Liver (tissue), 9 donors: ENCODE data around the gene UCKL1. TPM values are rescaled to one million over a fixed set of nuclear protein-coding genes. Genes with fewer than 3 reads are reported as not detected.

Experiments
- DNase-seq: peaks from one replicate; pipeline ENCODE4 v3.0.0-alpha.2; 2017; ENCODE audit warnings: low spot score
- H3K27ac ChIP-seq, 2 donors: one replicate each; pipeline ENCODE4 v1.7.0; 2013; ENCODE audit warnings: inconsistent platforms in 2 of 2, low read length in 2 of 2, control low read depth in 1 of 2, low read depth in 1 of 2, mild to moderate bottlenecking in 1 of 2
- H3K27me3 ChIP-seq, 4 donors: one replicate each; pipeline versions ENCODE4 v1.6.1 to v1.7.0; 2013; ENCODE audit warnings: low read length in 3 of 4, inconsistent platforms in 1 of 4, mild to moderate bottlenecking in 1 of 4, moderate library complexity in 1 of 4; ENCODE audit not compliant: control insufficient read depth in 4 of 4, insufficient read depth in 4 of 4
- H3K36me3 ChIP-seq, 4 donors: one replicate each; pipeline versions ENCODE4 v1.6.1 to v1.7.0; 2013; ENCODE audit warnings: low read length in 3 of 4, mild to moderate bottlenecking in 3 of 4, low read depth in 1 of 4, moderate library complexity in 1 of 4; ENCODE audit not compliant: control insufficient read depth in 4 of 4, insufficient read depth in 3 of 4
- H3K4me1 ChIP-seq, 4 donors: one replicate each; pipeline versions ENCODE4 v1.6.1 to v1.7.0; 2013; ENCODE audit warnings: low read length in 3 of 4, mild to moderate bottlenecking in 3 of 4, moderate library complexity in 1 of 4; ENCODE audit not compliant: control insufficient read depth in 4 of 4, insufficient read depth in 4 of 4
- H3K4me3 ChIP-seq, 3 donors: one replicate each; pipeline versions ENCODE4 v1.6.1 to v1.7.0; 2013; ENCODE audit warnings: low read length in 3 of 3, control low read depth in 1 of 3, low read depth in 1 of 3, mild to moderate bottlenecking in 1 of 3
- H3K9ac ChIP-seq, 2 donors: one replicate each; pipeline ENCODE4 v1.7.0; 2013; ENCODE audit warnings: low read length in 2 of 2, mild to moderate bottlenecking in 2 of 2, moderate library complexity in 2 of 2, control low read depth in 1 of 2, low read depth in 1 of 2
- H3K9me3 ChIP-seq, 4 donors: one replicate each; pipeline versions ENCODE4 v1.6.1 to v1.7.0; 2013; ENCODE audit warnings: low read length in 3 of 4; ENCODE audit not compliant: control insufficient read depth in 4 of 4
- ATF3 ChIP-seq: IDR thresholded peaks from 2 replicates; pipeline ENCODE4 v1.6.1; 2016; ENCODE audit warnings: antibody characterized with exemption
- EGR1 ChIP-seq, 2 donors: IDR thresholded peaks; 2 replicates each; pipeline ENCODE4 v1.6.1; 2016 to 2018; ENCODE audit warnings: antibody characterized with exemption in 2 of 2, low read depth in 2 of 2
- FOXA1 ChIP-seq: IDR thresholded peaks from 2 replicates; pipeline ENCODE4 v1.6.1; 2016; ENCODE audit warnings: antibody characterized with exemption
- FOXA2 ChIP-seq: IDR thresholded peaks from 2 replicates; pipeline ENCODE4 v1.6.1; 2016; ENCODE audit warnings: antibody characterized with exemption
- HNF4A ChIP-seq, 2 donors: conservative IDR thresholded peaks; 2 replicates each; pipeline ENCODE4 v1.6.1; 2016; ENCODE audit warnings: antibody characterized with exemption in 2 of 2, mild to moderate bottlenecking in 2 of 2
- HNF4G ChIP-seq: IDR thresholded peaks from 2 replicates; pipeline ENCODE4 v1.6.1; 2016; ENCODE audit warnings: antibody characterized with exemption
- JUND ChIP-seq, 2 donors: IDR thresholded peaks; 2 replicates each; pipeline ENCODE4 v1.6.1; 2016; ENCODE audit warnings: antibody characterized with exemption in 2 of 2
- NR2F2 ChIP-seq: IDR thresholded peaks from 2 replicates; pipeline ENCODE4 v1.6.1; 2016; ENCODE audit warnings: antibody characterized with exemption
- RAD21 ChIP-seq, 2 donors: IDR thresholded peaks; 2 replicates each; pipeline ENCODE4 v1.6.1; 2016; ENCODE audit warnings: antibody characterized with exemption in 2 of 2, mild to moderate bottlenecking in 2 of 2
- RXRA ChIP-seq, 2 donors: IDR thresholded peaks; 2 replicates each; pipeline ENCODE4 v1.6.1; 2017 to 2018; ENCODE audit warnings: antibody characterized with exemption in 2 of 2, mild to moderate bottlenecking in 1 of 2
- SP1 ChIP-seq: IDR thresholded peaks from 2 replicates; pipeline ENCODE4 v1.6.1; 2018; ENCODE audit warnings: antibody characterized with exemption, mild to moderate bottlenecking
- TAF1 ChIP-seq: conservative IDR thresholded peaks from 2 replicates; pipeline ENCODE4 v1.6.1; 2016; ENCODE audit warnings: antibody characterized with exemption, mild to moderate bottlenecking
- YY1 ChIP-seq: IDR thresholded peaks from 2 replicates; pipeline ENCODE4 v1.6.1; 2016; ENCODE audit warnings: antibody characterized with exemption, mild to moderate bottlenecking
- WGBS: extraction: QIAGEN DNeasy Blood & Tissue Kit; methylation state at CpG from one replicate; pipeline ENCODE4 v1.1.7; 2013; 5-methylcytosine and 5-hydroxymethylcytosine counted together
- polyA plus RNA-seq, 2 donors: library from polyadenylated mRNA; stranded (reverse) in 1 of 2; unstranded in 1 of 2; fragments of 200-250 nt in 1 of 2; fragments of >200 nt in 1 of 2; fragmentation: Nextera tagmentation in 1 of 2; extraction: Ambion mirVana in 1 of 2; gene quantifications; one replicate each; pipeline versions ENCODE4 v1.2.1 to v1.2.3, GENCODE V29; 2013 to 2015
- total RNA-seq, 2 donors: library from RNA; depleted of rRNA; stranded (reverse); fragments of >200 nt; gene quantifications; one replicate each; pipeline ENCODE4 v1.2.3, GENCODE V29; 2014
- TF ChIP-seq, protein P1 (sequence below): IDR thresholded peaks from 2 replicates; pipeline ENCODE4 v1.6.1; 2016; ENCODE audit warnings: antibody characterized with exemption, mild to moderate bottlenecking
- TF ChIP-seq, protein P2 (sequence below): IDR thresholded peaks from 2 replicates; pipeline ENCODE4 v1.6.1; 2016; ENCODE audit warnings: antibody characterized with exemption
- TF ChIP-seq, protein P3 (sequence below): fragments of 150-350 bp; IDR thresholded peaks from 2 replicates; pipeline ENCODE4 v1.5.1; 2017; ENCODE audit warnings: improper control_type of control experiment, low read depth, low read length; ENCODE audit not compliant: missing input control
- TF ChIP-seq, protein P4 (sequence below): IDR thresholded peaks from 2 replicates; pipeline ENCODE4 v1.6.1; 2016; ENCODE audit warnings: antibody characterized with exemption
- donor health status: healthy.
- donor health status: healthy.
- donor health status: healthy.
- donor health status: healthy.
- donor health status: healthy.

Gene UCKL1
- total and polyA plus RNA-seq, 4 donors, result 16.4 to 20.4 (median 18.3) TPM

DNA sequence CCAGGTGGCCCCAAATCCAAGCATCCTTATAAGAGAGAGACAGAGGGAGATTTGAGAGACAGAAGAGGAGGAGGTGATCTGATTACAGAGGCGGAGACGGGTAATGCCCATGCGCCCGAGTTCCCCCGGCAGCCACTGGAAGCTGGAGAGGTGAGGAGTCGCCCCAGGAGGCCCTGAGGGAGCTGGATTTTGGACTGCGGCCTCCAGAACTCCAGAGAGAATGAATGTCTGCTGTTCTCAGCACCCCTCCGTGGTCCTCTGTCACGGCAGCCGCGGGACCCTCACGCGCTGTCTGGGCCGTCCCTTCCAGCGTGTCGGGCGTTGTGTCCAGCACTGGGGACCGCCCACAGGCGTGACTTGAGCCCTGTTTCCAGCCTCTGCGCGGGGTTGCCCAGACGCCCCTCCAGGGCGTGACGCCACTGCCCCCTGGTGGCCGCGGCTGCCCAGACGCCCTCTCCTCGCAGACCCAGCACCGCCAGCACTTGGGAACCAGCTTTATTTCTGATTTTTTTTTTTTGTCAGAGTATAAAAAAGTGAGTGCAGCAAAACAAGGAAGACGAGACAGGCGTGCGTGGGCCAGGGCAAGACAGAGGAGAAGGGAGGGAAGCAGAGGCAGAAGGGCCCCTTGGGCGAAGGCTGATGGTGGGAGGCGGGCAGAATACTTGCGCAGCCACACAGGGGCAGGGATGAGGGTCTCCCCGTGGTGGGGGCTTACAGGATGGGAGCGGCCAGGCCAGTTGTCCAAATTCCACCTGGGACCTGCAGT, 17.6 kb upstream of the UCKL1 start:
- peak; percentile 88 for DNase-seq
- H3K36me3 ChIP-seq, result no peaks in the 10 kb centered on the region
- WGBS, result 12% methylated on average over 37 of the region's 37 CpGs
- H3K27me3 ChIP-seq, result no peaks in the 10 kb centered on the region
- H3K4me1 ChIP-seq, result peaks cover 13 to 56% (median 36%) of the 10 kb centered on the region in 4 donors
- peak overlapping the region in 2 of 3 donors; percentile 30 to 40 for H3K4me3 ChIP-seq
- peak overlapping the region in 1 of 2 donors; percentile 28 for H3K9ac ChIP-seq
- no peaks in the 10 kb centered on the region for H3K9me3 ChIP-seq
- TF ChIP-seq FOXA2 (no peak), YY1 (no peak), NR2F2 (no peak), HNF4G (no peak), RAD21 (IDR thresholded peaks at IDR 0.05) (peak; percentile 94 to 97), TAF1 (no peak), HNF4A (conservative IDR thresholded peaks at IDR 0.05) (peak in 1 of 2 donors; percentile 16), SP1 (no peak), EGR1 (IDR thresholded peaks at IDR 0.05; ENCODE audit: low read depth in 2 of 2) (peak in 1 of 2 donors; percentile 14), FOXA1 (no peak), RXRA (IDR thresholded peaks at IDR 0.05) (no peak)
- TF ChIP-seq, protein P1, sequence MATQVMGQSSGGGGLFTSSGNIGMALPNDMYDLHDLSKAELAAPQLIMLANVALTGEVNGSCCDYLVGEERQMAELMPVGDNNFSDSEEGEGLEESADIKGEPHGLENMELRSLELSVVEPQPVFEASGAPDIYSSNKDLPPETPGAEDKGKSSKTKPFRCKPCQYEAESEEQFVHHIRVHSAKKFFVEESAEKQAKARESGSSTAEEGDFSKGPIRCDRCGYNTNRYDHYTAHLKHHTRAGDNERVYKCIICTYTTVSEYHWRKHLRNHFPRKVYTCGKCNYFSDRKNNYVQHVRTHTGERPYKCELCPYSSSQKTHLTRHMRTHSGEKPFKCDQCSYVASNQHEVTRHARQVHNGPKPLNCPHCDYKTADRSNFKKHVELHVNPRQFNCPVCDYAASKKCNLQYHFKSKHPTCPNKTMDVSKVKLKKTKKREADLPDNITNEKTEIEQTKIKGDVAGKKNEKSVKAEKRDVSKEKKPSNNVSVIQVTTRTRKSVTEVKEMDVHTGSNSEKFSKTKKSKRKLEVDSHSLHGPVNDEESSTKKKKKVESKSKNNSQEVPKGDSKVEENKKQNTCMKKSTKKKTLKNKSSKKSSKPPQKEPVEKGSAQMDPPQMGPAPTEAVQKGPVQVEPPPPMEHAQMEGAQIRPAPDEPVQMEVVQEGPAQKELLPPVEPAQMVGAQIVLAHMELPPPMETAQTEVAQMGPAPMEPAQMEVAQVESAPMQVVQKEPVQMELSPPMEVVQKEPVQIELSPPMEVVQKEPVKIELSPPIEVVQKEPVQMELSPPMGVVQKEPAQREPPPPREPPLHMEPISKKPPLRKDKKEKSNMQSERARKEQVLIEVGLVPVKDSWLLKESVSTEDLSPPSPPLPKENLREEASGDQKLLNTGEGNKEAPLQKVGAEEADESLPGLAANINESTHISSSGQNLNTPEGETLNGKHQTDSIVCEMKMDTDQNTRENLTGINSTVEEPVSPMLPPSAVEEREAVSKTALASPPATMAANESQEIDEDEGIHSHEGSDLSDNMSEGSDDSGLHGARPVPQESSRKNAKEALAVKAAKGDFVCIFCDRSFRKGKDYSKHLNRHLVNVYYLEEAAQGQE, result peak; percentile 31
- TF ChIP-seq, protein P2, sequence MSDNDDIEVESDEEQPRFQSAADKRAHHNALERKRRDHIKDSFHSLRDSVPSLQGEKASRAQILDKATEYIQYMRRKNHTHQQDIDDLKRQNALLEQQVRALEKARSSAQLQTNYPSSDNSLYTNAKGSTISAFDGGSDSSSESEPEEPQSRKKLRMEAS, result peak; percentile 25
- TF ChIP-seq, protein P3, sequence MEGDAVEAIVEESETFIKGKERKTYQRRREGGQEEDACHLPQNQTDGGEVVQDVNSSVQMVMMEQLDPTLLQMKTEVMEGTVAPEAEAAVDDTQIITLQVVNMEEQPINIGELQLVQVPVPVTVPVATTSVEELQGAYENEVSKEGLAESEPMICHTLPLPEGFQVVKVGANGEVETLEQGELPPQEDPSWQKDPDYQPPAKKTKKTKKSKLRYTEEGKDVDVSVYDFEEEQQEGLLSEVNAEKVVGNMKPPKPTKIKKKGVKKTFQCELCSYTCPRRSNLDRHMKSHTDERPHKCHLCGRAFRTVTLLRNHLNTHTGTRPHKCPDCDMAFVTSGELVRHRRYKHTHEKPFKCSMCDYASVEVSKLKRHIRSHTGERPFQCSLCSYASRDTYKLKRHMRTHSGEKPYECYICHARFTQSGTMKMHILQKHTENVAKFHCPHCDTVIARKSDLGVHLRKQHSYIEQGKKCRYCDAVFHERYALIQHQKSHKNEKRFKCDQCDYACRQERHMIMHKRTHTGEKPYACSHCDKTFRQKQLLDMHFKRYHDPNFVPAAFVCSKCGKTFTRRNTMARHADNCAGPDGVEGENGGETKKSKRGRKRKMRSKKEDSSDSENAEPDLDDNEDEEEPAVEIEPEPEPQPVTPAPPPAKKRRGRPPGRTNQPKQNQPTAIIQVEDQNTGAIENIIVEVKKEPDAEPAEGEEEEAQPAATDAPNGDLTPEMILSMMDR, result peak; percentile 97
- TF ChIP-seq, protein P4, sequence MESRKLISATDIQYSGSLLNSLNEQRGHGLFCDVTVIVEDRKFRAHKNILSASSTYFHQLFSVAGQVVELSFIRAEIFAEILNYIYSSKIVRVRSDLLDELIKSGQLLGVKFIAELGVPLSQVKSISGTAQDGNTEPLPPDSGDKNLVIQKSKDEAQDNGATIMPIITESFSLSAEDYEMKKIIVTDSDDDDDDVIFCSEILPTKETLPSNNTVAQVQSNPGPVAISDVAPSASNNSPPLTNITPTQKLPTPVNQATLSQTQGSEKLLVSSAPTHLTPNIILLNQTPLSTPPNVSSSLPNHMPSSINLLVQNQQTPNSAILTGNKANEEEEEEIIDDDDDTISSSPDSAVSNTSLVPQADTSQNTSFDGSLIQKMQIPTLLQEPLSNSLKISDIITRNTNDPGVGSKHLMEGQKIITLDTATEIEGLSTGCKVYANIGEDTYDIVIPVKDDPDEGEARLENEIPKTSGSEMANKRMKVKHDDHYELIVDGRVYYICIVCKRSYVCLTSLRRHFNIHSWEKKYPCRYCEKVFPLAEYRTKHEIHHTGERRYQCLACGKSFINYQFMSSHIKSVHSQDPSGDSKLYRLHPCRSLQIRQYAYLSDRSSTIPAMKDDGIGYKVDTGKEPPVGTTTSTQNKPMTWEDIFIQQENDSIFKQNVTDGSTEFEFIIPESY, result no peak
- peak overlapping the region; percentile 65 to 66 for H3K27ac ChIP-seq

GRCh38 chr20:63973160-63973479, 16.9 kb upstream of the UCKL1 start:
- H3K4me1 ChIP-seq, result peaks cover 18 to 56% (median 40%) of the 10 kb centered on the region in 4 donors
- 90% methylated on average over 3 of the region's 3 CpGs for WGBS
- H3K27ac ChIP-seq, result peak overlapping the region; percentile 65 to 66
- no peaks in the 10 kb centered on the region for H3K9me3 ChIP-seq
- DNase-seq, result no peak
- H3K36me3 ChIP-seq, result no peaks in the 10 kb centered on the region
- no peak overlapping the region for H3K4me3 ChIP-seq
- H3K9ac ChIP-seq, result no peak overlapping the region
- H3K27me3 ChIP-seq, result no peaks in the 10 kb centered on the region
- no peak for TF ChIP-seq EGR1 (IDR thresholded peaks at IDR 0.05; ENCODE audit: low read depth in 2 of 2)
- TF ChIP-seq, protein P1, result no peak
- TF ChIP-seq HNF4G, result no peak
- TF ChIP-seq ATF3, result no peak
- TF ChIP-seq SP1, result no peak
- TF ChIP-seq, protein P2, result no peak
- TF ChIP-seq TAF1, result no peak
- no peak for TF ChIP-seq JUND (IDR thresholded peaks at IDR 0.05)
- TF ChIP-seq RXRA (IDR thresholded peaks at IDR 0.05), result no peak
- TF ChIP-seq HNF4A (conservative IDR thresholded peaks at IDR 0.05), result no peak
- TF ChIP-seq, protein P4, result no peak
